Mesodermal cell (in vitro differentiated cells): Measurements from ENCODE around the gene GSTM1.

ENCODE experiments used
- H3K27ac ChIP-seq: 2 replicates; pipeline ENCODE4 v1.7.0; 2013; ENCODE audit warnings: mild to moderate bottlenecking, low read depth, low read length, moderate library complexity; ENCODE audit not compliant: severe bottlenecking
- H3K36me3 ChIP-seq: 2 replicates; pipeline ENCODE4 v1.7.1; 2013; ENCODE audit warnings: mild to moderate bottlenecking, low read length, moderate library complexity; ENCODE audit not compliant: control insufficient read depth, insufficient read depth
- H3K4me1 ChIP-seq: one replicate; pipeline ENCODE4 v1.7.1; 2013; ENCODE audit warnings: mild to moderate bottlenecking, low read length; ENCODE audit not compliant: insufficient read depth, control insufficient read depth, poor library complexity, severe bottlenecking
- H3K4me3 ChIP-seq: 2 replicates; pipeline ENCODE4 v1.7.0; 2013; ENCODE audit warnings: low read length, control low read depth, mild to moderate bottlenecking; ENCODE audit not compliant: insufficient read depth, poor library complexity, severe bottlenecking; ENCODE audit errors: extremely low read depth
- H3K9me3 ChIP-seq: 2 replicates; pipeline ENCODE4 v1.7.1; 2013; ENCODE audit warnings: mild to moderate bottlenecking, low read length, moderate library complexity; ENCODE audit not compliant: control insufficient read depth
- WGBS, 2 experiments: methylation state at CpG; one replicate each; pipeline ENCODE4 v1.1.5; 2013; ENCODE audit warnings: missing lambda C conversion rate in 2 of 2; ENCODE audit not compliant: insufficient coverage in 2 of 2; 5-methylcytosine and 5-hydroxymethylcytosine counted together

Gene GSTM1

DNA sequence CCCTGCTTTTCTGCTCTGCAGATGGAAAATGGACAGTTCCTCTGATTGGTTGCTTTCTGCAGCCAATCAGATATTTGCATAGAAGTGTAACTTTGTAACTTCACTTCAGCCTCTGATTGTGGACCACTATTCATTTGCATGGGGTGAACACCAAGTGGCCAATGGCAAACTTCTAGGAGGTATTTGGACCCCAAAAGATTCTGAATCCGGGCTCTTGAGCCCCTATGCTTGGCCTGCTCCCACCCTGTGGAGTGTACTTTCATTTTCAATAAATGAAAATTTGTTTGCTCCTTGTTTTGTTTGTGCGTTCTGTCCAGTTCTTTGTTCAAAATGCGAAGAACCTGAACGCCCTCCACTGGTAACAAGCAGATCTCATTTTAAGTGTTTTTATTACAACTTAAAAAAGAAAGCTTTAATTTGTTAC lies 38.1 kb upstream of the GSTM1 start:
- WGBS, 2 experiments: 100% methylated on average over 1 of the region's 4 CpGs; no CpG with 5 or more reads in 1 of the 2 experiments
- H3K4me3 ChIP-seq: no peak overlapping the region
- H3K9me3 ChIP-seq: no peaks in the 10 kb centered on the region
- no peaks in the 10 kb centered on the region for H3K36me3 ChIP-seq
- no peak overlapping the region for H3K27ac ChIP-seq
- no peaks in the 10 kb centered on the region for H3K4me1 ChIP-seq

DNA sequence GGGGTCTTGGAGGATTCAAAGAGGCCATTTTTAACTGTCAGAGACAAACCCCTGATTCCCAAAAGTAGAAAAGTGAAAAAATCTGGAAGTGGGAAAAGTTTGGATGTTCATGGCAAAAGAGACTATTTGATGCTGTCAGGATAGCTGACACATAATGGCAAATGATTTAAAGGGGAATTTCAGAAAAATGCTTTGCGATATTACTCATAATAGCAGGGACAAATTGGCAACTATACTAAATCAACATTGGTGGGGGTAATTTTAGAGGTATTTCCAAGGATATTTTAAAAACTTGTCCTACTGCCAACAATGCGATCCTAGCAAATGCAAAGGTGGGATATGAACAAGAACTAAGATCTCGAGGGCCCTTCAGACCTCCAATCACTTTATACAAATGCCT lies 37.0 kb upstream of the GSTM1 start:
- WGBS, 2 experiments: 60% methylated on average over 1 of the region's 3 CpGs; no CpG with 5 or more reads in 1 of the 2 experiments

DNA sequence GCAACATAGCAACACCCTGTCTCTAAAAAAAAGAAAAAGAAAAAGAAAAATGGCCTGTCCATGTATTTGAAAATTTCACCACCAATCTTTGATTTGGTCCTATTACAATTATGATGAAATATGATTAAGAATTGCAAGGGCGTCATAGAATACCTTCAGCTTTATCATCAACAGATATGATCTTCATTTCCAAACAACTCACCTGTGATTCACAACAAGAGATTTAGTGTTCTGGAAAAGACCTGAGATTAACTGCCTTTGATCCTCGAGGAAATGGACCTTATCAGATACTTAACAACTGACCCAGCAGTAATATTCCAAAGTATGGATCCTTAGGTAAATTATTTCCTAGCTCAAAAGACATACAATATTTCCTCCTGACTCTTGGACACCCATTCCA lies 35.2 kb upstream of the GSTM1 start:
- Histone ChIP-seq H3K36me3 (no peaks in the 10 kb centered on the region), H3K4me1 (peaks cover 5% of the 10 kb centered on the region), H3K4me3 (no peak overlapping the region), H3K9me3 (no peaks in the 10 kb centered on the region), H3K27ac (no peak overlapping the region)
- 100% methylated on average over 1 of the region's 2 CpGs for WGBS, 2 experiments

More for the DNA sequence above, 37.0 kb upstream of the GSTM1 start:
- Histone ChIP-seq H3K9me3 (no peaks in the 10 kb centered on the region), H3K4me1 (peaks cover 5% of the 10 kb centered on the region), H3K4me3 (no peak overlapping the region), H3K27ac (no peak overlapping the region), H3K36me3 (no peaks in the 10 kb centered on the region)

DNA sequence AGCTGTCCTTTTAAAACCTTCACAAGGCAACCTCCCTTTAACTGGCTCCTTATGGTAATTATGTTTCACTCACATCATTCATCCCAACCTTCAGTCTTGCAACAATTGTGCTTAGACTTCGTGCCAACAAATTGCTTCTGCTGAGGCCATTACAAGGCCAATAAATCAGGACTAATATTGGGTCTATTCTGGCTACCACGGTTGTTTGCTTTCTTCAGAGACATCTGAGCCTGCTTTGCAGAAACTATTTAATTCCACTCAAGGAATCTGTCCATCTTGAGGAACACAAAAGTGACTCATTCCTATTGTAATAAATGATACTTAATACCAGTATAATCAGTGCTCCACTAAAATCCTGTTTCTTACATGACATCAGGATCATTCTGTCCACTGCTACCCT lies 34.3 kb upstream of the GSTM1 start:
- H3K36me3 ChIP-seq: no peaks in the 10 kb centered on the region
- WGBS, 2 experiments: 70 to 85% methylated on average over 1 to 2 of the region's 2 CpGs
- no peaks in the 10 kb centered on the region for H3K9me3 ChIP-seq
- no peak overlapping the region for H3K27ac ChIP-seq
- H3K4me3 ChIP-seq: no peak overlapping the region
- H3K4me1 ChIP-seq: peaks cover 5% of the 10 kb centered on the region

DNA sequence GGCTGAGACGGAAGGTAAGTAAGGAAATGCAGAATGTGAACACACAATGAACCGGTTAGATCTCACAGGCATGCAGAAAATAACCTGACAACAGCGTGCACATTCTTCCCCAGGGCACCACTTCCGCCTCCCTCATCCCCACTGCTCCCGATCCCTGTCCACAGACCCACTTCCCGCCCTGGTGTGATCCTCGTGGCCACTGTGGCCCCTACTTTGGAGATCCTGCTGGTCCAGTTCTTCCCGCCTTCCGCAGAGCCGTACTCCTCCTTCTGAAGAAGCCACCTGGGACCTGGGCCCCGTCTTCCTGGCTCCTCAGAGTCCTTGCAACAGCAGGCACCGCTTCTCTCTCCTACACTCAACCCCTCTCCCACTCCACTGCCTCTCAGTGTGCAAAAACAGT lies 33.1 kb upstream of the GSTM1 start:
- 90% methylated on average over 11 to 12 of the region's 12 CpGs for WGBS, 2 experiments
- no peaks in the 10 kb centered on the region for H3K9me3 ChIP-seq
- H3K4me3 ChIP-seq: no peak overlapping the region
- no peak overlapping the region for H3K27ac ChIP-seq
- no peaks in the 10 kb centered on the region for H3K36me3 ChIP-seq
- H3K4me1 ChIP-seq: peaks cover 5% of the 10 kb centered on the region

DNA sequence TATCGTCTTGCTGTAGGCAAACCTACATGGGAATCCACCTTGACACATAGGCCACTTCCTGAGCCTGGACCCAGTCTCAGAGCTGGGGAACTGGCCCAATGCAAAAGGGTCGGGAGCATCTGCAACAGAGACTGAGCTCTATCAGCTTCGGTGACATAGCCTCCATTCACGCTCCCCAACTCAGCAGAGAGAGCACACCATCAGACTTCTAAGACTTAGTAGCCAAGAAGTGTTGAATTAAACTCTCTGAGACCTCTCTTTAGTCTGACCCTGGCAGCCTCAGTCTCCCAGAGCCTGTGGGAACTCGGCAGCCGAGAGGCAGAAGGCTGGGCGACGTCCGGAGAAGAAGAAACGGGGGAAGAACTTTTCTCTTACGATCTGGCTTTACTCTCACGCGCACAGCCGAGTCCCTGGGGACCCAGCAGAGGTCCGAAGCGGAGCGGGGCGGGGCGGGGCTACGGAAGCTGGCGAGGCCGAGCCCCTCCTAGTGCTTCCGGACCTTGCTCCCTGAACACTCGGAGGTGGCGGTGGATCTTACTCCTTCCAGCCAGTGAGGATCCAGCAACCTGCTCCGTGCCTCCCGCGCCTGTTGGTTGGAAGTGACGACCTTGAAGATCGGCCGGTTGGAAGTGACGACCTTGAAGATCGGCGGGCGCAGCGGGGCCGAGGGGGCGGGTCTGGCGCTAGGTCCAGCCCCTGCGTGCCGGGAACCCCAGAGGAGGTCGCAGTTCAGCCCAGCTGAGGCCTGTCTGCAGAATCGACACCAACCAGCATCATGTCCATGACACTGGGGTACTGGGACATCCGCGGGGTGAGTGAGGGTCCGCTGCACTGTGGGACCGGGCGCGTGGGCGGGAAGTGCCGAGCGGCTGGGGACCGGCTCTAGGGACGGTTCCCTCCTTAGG lies 31.8 kb upstream of the GSTM1 start, which contains the start of gene GSTM4:
GSTM4 (plus strand) TSS at position 485 of the 905 bp plus-strand sequence; CDS start at position 776, 291 bp downstream.
- Histone ChIP-seq H3K4me3 (peak within 1 kb of the TSS; percentile 56), H3K27ac (peak within 1 kb of the TSS; percentile 33), H3K4me1 (peaks cover 5% of the 10 kb centered on the region), H3K36me3 (no peaks in the 10 kb centered on the region), H3K9me3 (no peaks in the 10 kb centered on the region)
- 2 to 5% methylated on average over 41 to 53 of the region's 54 CpGs for WGBS, 2 experiments

DNA sequence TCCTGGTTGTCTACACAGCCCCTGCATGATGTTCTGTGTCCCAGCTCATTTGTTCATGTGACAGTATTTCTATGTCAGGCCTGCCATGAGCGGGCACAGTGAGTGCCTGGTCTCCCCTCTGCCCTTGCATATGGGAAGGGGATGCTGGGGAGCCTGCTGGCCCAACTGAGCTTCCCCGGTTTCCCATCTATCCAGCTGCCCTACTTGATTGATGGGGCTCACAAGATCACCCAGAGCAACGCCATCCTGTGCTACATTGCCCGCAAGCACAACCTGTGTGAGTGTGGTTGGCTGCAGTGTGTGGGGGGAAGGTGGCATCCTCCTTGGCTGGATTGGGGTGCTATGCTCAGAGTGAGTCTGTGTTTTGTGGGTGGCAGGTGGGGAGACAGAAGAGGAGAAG lies 30.2 kb upstream of the GSTM1 start:
- Histone ChIP-seq H3K36me3 (no peaks in the 10 kb centered on the region), H3K4me3 (no peak overlapping the region), H3K27ac (no peak overlapping the region), H3K9me3 (no peaks in the 10 kb centered on the region), H3K4me1 (peaks cover 5% of the 10 kb centered on the region)
- WGBS, 2 experiments: 67 to 88% methylated on average over 1 of the region's 4 CpGs

DNA sequence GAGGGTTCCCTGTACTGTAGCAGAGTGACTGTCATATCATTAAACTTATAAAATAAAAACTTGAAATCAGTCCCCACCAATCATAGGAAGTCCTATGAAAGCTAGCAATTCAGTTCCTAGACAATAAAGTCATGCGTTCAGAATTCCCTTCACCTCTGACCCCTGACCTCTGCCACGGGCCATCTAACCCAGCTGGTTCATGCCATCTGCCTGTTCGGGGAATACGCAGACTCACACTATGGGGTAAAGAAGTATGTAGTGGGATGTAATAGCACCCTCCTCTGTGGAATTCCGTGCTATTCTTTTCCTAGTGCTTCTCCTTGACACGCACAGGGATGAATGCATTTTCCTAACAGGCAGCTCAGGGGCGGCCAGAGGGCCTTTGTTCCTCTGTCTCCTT lies 29.6 kb upstream of the GSTM1 start:
- 87 to 89% methylated on average over 6 to 7 of the region's 7 CpGs for WGBS, 2 experiments
- H3K4me3 ChIP-seq: no peak overlapping the region
- peaks cover 5% of the 10 kb centered on the region for H3K4me1 ChIP-seq
- H3K27ac ChIP-seq: no peak overlapping the region
- no peaks in the 10 kb centered on the region for H3K36me3 ChIP-seq
- H3K9me3 ChIP-seq: no peaks in the 10 kb centered on the region

DNA sequence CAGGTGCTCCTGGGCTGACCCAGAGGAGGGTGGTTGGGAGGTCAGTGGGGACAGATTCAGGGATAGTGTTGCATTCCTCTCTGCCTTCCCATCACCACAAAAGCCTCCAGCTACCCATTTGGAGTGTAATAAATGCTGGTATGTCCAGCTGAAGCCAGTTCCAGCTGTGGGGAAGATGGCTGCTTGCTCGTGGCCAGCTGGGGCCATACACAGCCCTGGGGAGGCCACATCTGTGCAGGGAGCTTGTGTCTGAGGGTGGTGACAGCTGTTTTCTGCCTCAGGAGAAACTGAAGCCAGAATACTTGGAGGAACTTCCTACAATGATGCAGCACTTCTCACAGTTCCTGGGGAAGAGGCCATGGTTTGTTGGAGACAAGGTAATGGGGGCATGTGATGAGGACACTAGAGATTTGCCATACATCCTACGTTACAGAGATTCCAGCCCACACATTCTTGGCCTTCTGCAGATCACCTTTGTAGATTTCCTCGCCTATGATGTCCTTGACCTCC lies 29.0 kb upstream of the GSTM1 start:
- 67 to 84% methylated on average over 2 to 3 of the region's 3 CpGs for WGBS, 2 experiments
- no peak overlapping the region for H3K27ac ChIP-seq
- H3K9me3 ChIP-seq: no peaks in the 10 kb centered on the region
- H3K36me3 ChIP-seq: no peaks in the 10 kb centered on the region
- H3K4me1 ChIP-seq: peaks cover 5% of the 10 kb centered on the region
- H3K4me3 ChIP-seq: no peak overlapping the region

DNA sequence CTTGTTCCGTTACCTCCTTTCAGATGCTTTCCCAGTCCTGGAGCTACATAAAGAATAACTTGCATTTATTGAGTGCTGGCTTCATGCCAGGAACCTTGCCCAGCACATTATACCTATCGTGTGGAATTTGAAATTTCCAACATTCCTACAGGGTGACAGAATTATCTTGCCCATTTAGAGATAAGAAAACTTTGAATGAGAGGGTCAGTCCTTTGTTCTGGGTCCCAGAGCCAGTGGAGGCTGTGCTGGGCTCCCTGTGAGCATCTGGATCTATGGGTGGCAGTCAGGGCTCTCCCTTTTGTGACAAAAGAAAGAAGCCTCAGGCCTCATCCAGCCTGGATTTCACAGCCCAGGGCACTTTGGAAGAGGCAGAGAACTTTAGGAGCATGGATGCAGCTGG lies 28.5 kb upstream of the GSTM1 start:
- peaks cover 5% of the 10 kb centered on the region for H3K4me1 ChIP-seq
- H3K9me3 ChIP-seq: no peaks in the 10 kb centered on the region
- no peak overlapping the region for H3K27ac ChIP-seq
- H3K36me3 ChIP-seq: no peaks in the 10 kb centered on the region
- WGBS, 2 experiments: 100% methylated on average over 1 to 2 of the region's 2 CpGs
- no peak overlapping the region for H3K4me3 ChIP-seq
